PC-9 (cell line): Measurements from ENCODE around the gene LRRC7. TPM values are rescaled to one million over a fixed set of nuclear protein-coding genes. Genes with fewer than 3 reads are reported as not detected.

Experiments
- BruUV-seq: library from RNA; stranded (reverse); fragments of 400-500 nt; replicated peaks from 2 replicates; lab custom pipeline; 2021; lab: Mats Ljungman, UMichigan
- CTCF ChIA-PET: fragments of 300-600 bp; sonication (Branson Sonifier 250); formaldehyde crosslinking; loops from one replicate; lab custom pipeline; 2022; ENCODE audit warnings: antibody characterized with exemption; lab: Charles Lee
- POLR2A ChIA-PET: fragments of 300-600 bp; sonication (Branson Sonifier 250); formaldehyde crosslinking; loops from one replicate; lab custom pipeline; 2022; ENCODE audit warnings: antibody characterized with exemption; ENCODE audit not compliant: unreplicated experiment; lab: Charles Lee
- DNase-seq, 2 experiments: peaks; one replicate each; pipeline versions ENCODE4 v3.0.0 to v3.0.0-alpha.2; 2015 to 2022; ENCODE audit warnings: mixed read lengths in 1 of 2
- H2AFZ ChIP-seq: fragments of 200-600 bp; sonication (generic); 2 replicates; pipeline ENCODE4 v1.8.1; 2017; ENCODE audit warnings: antibody characterized with exemption
- H3F3A ChIP-seq: fragments of 200-600 bp; sonication (generic); 2 replicates; pipeline ENCODE4 v1.8.1; 2017; ENCODE audit warnings: antibody characterized with exemption, mild to moderate bottlenecking, low read depth; ENCODE audit not compliant: insufficient read depth
- H3K27ac ChIP-seq: fragments of 200-600 bp; sonication (generic); 2 replicates; pipeline ENCODE4 v1.6.1; 2016; ENCODE audit warnings: mixed run types
- H3K27me3 ChIP-seq: fragments of 200-600 bp; sonication (generic); 2 replicates; pipeline ENCODE4 v1.6.1; 2016; ENCODE audit warnings: low read depth, mixed run types; ENCODE audit not compliant: insufficient read depth
- H3K36me3 ChIP-seq: fragments of 200-600 bp; sonication (generic); 2 replicates; pipeline ENCODE4 v1.6.1; 2016; ENCODE audit warnings: low read depth, mixed run types
- H3K4me1 ChIP-seq: fragments of 200-600 bp; sonication (generic); replicated peaks from 2 replicates; pipeline ENCODE4 v1.6.1; 2016; ENCODE audit warnings: mixed run types; ENCODE audit not compliant: insufficient read depth
- H3K4me2 ChIP-seq: fragments of 200-600 bp; sonication (generic); 2 replicates; pipeline ENCODE4 v1.6.1; 2017; ENCODE audit warnings: mixed run types
- H3K4me3 ChIP-seq: fragments of 200-600 bp; sonication (generic); 2 replicates; pipeline ENCODE4 v1.6.1; 2016; ENCODE audit warnings: mixed run types
- H3K79me2 ChIP-seq: fragments of 200-600 bp; sonication (generic); 2 replicates; pipeline ENCODE4 v1.6.1; 2017; ENCODE audit warnings: low read depth, mixed run types
- H3K9me2 ChIP-seq: fragments of 200-600 bp; sonication (generic); 2 replicates; pipeline ENCODE4 v1.8.1; 2017; ENCODE audit warnings: mild to moderate bottlenecking; ENCODE audit not compliant: insufficient read depth
- H3K9me3 ChIP-seq: fragments of 200-600 bp; sonication (generic); 2 replicates; pipeline ENCODE4 v1.8.1; 2016; ENCODE audit warnings: low read depth; ENCODE audit not compliant: insufficient read depth
- H4K20me1 ChIP-seq: fragments of 200-600 bp; sonication (generic); 2 replicates; pipeline ENCODE4 v1.8.1; 2017; ENCODE audit not compliant: insufficient read depth
- EZH2 ChIP-seq: fragments of 200-600 bp; sonication (generic); IDR thresholded peaks from 2 replicates; pipeline ENCODE4 v1.8.0; 2017; ENCODE audit warnings: antibody characterized with exemption, low read depth
- intact Hi-C: fragments of 100-400 bp; cut with micrococcal nuclease; formaldehyde crosslinking; loops from one replicate; pipeline ENCODE4 v1.10.0; 2022; ENCODE audit not compliant: unreplicated experiment
- total RNA-seq: library from RNA; stranded (reverse); gene quantifications from 2 replicates; pipeline ENCODE4 v1.2.3, GENCODE V29; 2021
- TF ChIP-seq, protein P1 (sequence below): fragments of 200-600 bp; sonication (generic); conservative IDR thresholded peaks from 2 replicates; pipeline ENCODE4 v1.6.1; 2017; ENCODE audit warnings: mixed run types, antibody characterized with exemption, mild to moderate bottlenecking, moderate library complexity

LRRC7 gene
- total RNA-seq, 1 experiment from 2014 or later, result not detected

- Histone ChIP-seq H4K20me1 (no peaks in the 10 kb centered on the region), H3F3A (0 out of 2 replicates have a peak, but pooled peaks cover 2% of the 10 kb centered on the region), H3K27ac (no peak overlapping the region), H3K4me2 (no peak overlapping the region), H3K9me3 (no peaks in the 10 kb centered on the region), H3K4me3 (no peak overlapping the region), H3K79me2 (no peaks in the 10 kb centered on the region), H2AFZ (no peak overlapping the region), H3K27me3 (no peaks in the 10 kb centered on the region), H3K36me3 (no peaks in the 10 kb centered on the region), H3K4me1 (no peaks in the 10 kb centered on the region), H3K9me2 (no peaks in the 10 kb centered on the region)
- ChIA-PET POLR2A (no interaction called here), CTCF (no interaction called here)
- BruUV-seq, result no TSS peak
- intact Hi-C loops, result no loop called here
- TF ChIP-seq, protein P1, sequence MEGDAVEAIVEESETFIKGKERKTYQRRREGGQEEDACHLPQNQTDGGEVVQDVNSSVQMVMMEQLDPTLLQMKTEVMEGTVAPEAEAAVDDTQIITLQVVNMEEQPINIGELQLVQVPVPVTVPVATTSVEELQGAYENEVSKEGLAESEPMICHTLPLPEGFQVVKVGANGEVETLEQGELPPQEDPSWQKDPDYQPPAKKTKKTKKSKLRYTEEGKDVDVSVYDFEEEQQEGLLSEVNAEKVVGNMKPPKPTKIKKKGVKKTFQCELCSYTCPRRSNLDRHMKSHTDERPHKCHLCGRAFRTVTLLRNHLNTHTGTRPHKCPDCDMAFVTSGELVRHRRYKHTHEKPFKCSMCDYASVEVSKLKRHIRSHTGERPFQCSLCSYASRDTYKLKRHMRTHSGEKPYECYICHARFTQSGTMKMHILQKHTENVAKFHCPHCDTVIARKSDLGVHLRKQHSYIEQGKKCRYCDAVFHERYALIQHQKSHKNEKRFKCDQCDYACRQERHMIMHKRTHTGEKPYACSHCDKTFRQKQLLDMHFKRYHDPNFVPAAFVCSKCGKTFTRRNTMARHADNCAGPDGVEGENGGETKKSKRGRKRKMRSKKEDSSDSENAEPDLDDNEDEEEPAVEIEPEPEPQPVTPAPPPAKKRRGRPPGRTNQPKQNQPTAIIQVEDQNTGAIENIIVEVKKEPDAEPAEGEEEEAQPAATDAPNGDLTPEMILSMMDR, result no peak
- no peak for TF ChIP-seq EZH2
- no peak for DNase-seq
Measured at GRCh38 chr1:70084314-70084915, 516.7 kb downstream of the LRRC7 start.

DNA sequence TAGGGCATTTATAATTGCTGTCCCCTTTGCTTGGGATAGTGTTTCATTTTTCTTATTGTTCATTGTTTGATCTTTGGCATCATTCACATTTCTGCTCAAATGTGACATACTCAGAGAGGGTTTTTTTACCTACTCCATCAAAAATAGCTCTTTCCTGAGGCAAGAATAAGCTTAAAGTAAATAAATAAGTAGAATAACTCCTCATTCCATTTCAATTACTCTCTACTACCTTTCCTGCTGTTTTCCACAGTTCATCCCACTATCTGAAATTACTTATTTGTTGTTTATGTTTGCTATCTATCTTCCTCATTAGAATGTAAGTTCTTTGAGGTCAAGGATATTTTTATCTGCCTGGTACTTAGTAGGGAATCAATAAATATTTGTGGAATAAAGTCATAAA lies 517.8 kb downstream of the LRRC7 start:
- BruUV-seq, result no TSS peak
- Histone ChIP-seq H3K27me3 (no peaks in the 10 kb centered on the region), H3K9me2 (no peaks in the 10 kb centered on the region), H3K27ac (no peak overlapping the region), H3K79me2 (no peaks in the 10 kb centered on the region), H4K20me1 (no peaks in the 10 kb centered on the region), H3F3A (peaks cover 3% of the 10 kb centered on the region; the same call in 1 of the 2 replicates), H3K4me2 (no peak overlapping the region), H2AFZ (no peak overlapping the region), H3K36me3 (no peaks in the 10 kb centered on the region), H3K9me3 (no peaks in the 10 kb centered on the region; the same call in 1 of the 2 replicates), H3K4me1 (peaks cover 4% of the 10 kb centered on the region; the same call in 1 of the 2 replicates), H3K4me3 (no peak overlapping the region)
- intact Hi-C loops, result no loop called here
- no peak for DNase-seq
- ChIA-PET CTCF (no interaction called here), POLR2A (no interaction called here)
- TF ChIP-seq, protein P1, result no peak
- TF ChIP-seq EZH2, result no peak

GRCh38 chr1:70086897-70087296 lies 519.2 kb downstream of the LRRC7 start:
- Histone ChIP-seq H3K9me3 (no peaks in the 10 kb centered on the region; the same call in 1 of the 2 replicates), H3K27ac (no peak overlapping the region), H3K4me3 (no peak overlapping the region), H2AFZ (no peak overlapping the region), H3F3A (peaks cover 6% of the 10 kb centered on the region), H3K4me1 (peaks cover 13% of the 10 kb centered on the region), H3K9me2 (no peaks in the 10 kb centered on the region), H3K27me3 (no peaks in the 10 kb centered on the region), H4K20me1 (no peaks in the 10 kb centered on the region), H3K79me2 (no peaks in the 10 kb centered on the region), H3K4me2 (no peak overlapping the region), H3K36me3 (no peaks in the 10 kb centered on the region)
- ChIA-PET POLR2A (no interaction called here), CTCF (no interaction called here)
- BruUV-seq, result no TSS peak
- TF ChIP-seq, protein P1, result no peak
- no peak for TF ChIP-seq EZH2
- intact Hi-C loops, result no loop called here
- no peak for DNase-seq
